VCaP (cell line): ENCODE results near the gene PCDHGA10.
"Not testable (repeated sequence)": the region's sequence is repeated elsewhere in the genome, so short reads cannot be mapped to it uniquely, and the experiment has no call there.

Experiments used
- H3K27ac ChIP-seq: fragments of 450-650 bp; 2 replicates; pipeline ENCODE4 v1.5.1; 2017
- TF ChIP-seq, protein P1 (sequence below): fragments of 450-650 bp; conservative IDR thresholded peaks from 2 replicates; pipeline ENCODE4 v1.5.1; 2017; ENCODE audit warnings: mild to moderate bottlenecking, moderate library complexity

The PCDHGA10 gene

DNA sequence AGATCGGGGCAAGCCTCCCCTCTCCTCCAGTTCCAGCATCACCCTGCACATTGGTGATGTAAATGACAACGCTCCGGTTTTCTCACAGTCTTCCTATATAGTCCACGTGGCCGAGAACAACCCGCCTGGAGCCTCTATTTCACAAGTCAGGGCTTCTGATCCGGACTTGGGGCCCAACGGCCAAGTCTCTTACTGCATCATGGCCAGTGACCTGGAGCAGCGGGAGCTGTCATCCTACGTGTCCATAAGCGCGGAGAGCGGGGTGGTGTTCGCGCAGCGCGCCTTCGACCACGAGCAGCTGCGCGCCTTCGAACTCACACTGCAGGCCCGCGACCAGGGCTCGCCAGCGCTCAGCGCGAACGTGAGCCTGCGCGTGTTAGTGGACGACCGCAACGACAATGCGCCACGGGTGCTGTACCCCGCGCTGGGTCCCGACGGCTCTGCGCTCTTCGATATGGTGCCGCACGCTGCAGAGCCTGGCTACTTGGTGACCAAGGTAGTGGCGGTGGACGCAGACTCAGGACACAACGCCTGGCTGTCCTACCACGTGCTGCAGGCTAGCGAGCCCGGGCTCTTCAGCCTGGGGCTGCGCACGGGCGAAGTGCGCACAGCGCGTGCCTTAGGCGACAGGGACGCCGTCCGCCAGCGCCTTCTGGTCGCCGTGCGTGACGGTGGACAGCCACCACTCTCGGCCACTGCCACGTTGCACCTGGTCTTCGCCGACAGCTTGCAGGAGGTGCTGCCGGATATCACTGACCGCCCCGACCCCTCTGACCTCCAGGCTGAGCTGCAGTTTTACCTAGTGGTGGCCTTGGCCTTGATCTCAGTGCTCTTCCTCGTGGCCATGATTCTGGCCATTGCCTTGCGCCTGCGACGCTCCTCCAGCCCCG lies 23.4 kb upstream of the PCDHGA10 start:
- TF ChIP-seq, protein P1, sequence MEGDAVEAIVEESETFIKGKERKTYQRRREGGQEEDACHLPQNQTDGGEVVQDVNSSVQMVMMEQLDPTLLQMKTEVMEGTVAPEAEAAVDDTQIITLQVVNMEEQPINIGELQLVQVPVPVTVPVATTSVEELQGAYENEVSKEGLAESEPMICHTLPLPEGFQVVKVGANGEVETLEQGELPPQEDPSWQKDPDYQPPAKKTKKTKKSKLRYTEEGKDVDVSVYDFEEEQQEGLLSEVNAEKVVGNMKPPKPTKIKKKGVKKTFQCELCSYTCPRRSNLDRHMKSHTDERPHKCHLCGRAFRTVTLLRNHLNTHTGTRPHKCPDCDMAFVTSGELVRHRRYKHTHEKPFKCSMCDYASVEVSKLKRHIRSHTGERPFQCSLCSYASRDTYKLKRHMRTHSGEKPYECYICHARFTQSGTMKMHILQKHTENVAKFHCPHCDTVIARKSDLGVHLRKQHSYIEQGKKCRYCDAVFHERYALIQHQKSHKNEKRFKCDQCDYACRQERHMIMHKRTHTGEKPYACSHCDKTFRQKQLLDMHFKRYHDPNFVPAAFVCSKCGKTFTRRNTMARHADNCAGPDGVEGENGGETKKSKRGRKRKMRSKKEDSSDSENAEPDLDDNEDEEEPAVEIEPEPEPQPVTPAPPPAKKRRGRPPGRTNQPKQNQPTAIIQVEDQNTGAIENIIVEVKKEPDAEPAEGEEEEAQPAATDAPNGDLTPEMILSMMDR: no peak
- no peak overlapping the region for H3K27ac ChIP-seq

GRCh38 chr5:141392429-141393198 lies 20.2 kb upstream of the PCDHGA10 start, which contains the start of gene PCDHGA8:
PCDHGA8 (plus strand) TSS chr5:141392633; CDS start chr5:141392814, 181 bp downstream.
- TF ChIP-seq, protein P1: no peak
- H3K27ac ChIP-seq: no peak within 1 kb of the TSS

GRCh38 chr5:141393267-141393666 lies 19.5 kb upstream of the PCDHGA10 start:
- TF ChIP-seq, protein P1: no peak

DNA sequence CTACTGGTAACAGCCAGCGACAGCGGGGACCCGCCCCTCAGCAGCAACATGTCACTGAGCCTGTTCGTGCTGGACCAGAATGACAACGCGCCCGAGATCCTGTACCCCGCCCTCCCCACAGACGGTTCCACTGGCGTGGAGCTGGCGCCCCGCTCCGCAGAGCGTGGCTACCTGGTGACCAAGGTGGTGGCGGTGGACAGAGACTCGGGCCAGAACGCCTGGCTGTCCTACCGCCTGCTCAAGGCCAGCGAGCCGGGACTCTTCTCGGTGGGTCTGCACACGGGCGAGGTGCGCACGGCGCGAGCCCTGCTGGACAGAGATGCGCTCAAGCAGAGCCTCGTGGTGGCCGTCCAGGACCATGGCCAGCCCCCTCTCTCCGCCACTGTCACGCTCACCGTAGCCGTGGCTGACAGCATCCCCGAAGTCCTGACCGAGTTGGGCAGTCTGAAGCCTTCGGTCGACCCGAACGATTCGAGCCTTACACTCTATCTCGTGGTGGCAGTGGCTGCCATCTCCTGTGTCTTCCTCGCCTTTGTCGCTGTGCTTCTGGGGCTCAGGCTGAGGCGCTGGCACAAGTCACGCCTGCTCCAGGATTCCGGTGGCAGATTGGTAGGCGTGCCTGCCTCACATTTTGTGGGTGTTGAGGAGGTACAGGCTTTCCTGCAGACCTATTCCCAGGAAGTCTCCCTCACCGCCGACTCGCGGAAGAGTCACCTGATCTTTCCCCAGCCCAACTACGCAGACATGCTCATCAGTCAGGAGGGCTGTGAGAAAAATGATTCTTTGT lies 18.2 kb upstream of the PCDHGA10 start:
- not testable (repeated sequence) for H3K27ac ChIP-seq

More at GRCh38 chr5:141393267-141393666, 19.5 kb upstream of the PCDHGA10 start:
- H3K27ac ChIP-seq: no peak overlapping the region

- not testable (repeated sequence) for H3K27ac ChIP-seq
These were observed 14.8 kb upstream of the PCDHGA10 start, which contains the start of gene PCDHGB5 for GRCh38 chr5:141397756-141398551. PCDHGB5 (plus strand) TSS chr5:141397947; CDS start chr5:141398128, 181 bp downstream.

DNA sequence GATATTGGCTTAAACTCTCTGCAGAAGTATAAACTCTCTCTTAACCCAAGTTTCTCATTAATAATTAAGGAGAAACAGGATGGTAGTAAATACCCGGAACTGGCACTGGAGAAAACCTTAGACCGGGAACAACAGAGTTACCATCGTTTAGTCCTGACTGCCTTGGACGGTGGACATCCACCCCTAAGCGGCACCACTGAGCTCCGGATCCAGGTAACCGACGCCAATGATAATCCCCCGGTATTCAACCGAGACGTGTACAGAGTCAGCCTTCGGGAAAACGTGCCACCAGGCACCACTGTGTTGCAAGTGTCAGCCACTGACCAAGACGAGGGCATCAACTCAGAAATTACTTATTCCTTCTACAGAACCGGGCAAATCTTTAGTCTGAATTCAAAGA lies 14.2 kb upstream of the PCDHGA10 start:
- TF ChIP-seq, protein P1: no peak
- H3K27ac ChIP-seq: no peak overlapping the region

DNA sequence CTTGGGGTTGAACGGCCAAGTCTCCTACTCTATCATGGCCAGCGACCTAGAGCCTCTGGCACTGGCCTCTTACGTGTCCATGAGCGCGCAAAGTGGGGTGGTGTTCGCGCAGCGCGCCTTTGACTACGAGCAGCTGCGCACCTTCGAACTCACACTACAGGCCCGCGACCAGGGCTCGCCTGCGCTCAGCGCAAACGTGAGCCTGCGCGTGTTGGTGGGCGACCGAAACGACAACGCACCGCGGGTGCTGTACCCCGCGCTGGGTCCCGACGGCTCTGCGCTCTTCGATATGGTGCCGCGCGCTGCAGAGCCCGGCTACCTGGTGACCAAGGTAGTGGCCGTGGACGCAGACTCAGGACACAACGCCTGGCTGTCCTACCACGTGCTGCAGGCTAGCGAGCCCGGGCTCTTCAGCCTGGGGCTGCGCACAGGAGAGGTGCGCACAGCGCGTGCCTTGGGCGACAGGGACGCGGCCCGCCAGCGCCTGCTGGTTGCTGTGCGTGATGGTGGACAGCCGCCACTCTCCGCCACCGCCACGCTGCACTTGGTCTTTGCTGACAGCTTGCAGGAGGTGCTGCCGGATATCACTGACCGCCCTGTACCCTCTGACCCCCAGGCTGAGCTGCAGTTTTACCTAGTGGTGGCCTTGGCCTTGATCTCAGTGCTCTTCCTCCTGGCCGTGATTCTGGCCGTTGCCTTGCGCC lies 13.1 kb upstream of the PCDHGA10 start:
- TF ChIP-seq, protein P1: no peak
- H3K27ac ChIP-seq: no peak overlapping the region
